ENCODE results near the gene PPP1R9A.
"Not testable (repeated sequence)": the region's sequence is repeated elsewhere in the genome, so short reads cannot be mapped to it uniquely, and the experiment has no call there.

DNA sequence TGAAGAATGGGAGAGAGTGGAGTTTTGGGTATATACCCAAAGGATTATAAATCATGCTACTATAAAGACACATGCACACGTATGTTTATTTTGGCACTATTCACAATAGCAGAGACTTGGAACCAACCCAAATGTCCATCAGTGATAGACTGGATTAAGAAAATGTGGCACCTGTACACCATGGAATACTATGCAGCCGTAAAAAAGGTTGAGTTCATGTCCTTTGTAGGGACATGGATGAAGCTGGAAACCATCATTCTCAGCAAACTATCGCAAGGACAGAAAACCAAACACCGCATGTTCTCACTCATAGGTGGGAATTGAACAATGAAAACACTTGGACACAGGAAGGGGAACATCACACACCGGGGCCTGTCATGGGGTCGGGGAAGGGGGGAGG, 101.4 kb downstream of the PPP1R9A start:
- TF ChIP-seq, protein P1, sequence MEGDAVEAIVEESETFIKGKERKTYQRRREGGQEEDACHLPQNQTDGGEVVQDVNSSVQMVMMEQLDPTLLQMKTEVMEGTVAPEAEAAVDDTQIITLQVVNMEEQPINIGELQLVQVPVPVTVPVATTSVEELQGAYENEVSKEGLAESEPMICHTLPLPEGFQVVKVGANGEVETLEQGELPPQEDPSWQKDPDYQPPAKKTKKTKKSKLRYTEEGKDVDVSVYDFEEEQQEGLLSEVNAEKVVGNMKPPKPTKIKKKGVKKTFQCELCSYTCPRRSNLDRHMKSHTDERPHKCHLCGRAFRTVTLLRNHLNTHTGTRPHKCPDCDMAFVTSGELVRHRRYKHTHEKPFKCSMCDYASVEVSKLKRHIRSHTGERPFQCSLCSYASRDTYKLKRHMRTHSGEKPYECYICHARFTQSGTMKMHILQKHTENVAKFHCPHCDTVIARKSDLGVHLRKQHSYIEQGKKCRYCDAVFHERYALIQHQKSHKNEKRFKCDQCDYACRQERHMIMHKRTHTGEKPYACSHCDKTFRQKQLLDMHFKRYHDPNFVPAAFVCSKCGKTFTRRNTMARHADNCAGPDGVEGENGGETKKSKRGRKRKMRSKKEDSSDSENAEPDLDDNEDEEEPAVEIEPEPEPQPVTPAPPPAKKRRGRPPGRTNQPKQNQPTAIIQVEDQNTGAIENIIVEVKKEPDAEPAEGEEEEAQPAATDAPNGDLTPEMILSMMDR (IDR thresholded peaks at IDR 0.05; ENCODE audit: borderline replicate concordance, extremely low read depth, low read length, poor library complexity, severe bottlenecking), result not testable (repeated sequence)
- not testable (repeated sequence) for TF ChIP-seq EZH2 (IDR thresholded peaks at IDR 0.05; ENCODE audit: borderline replicate concordance, low read depth, low read length, severe bottlenecking)
